ENCODE results near the gene LRFN2. TPM values are rescaled to one million over a fixed set of nuclear protein-coding genes. Genes with fewer than 3 reads are reported as not detected.

LRFN2 gene
- total RNA-seq, 2 experiments from 2014 or later, result not detected

- Histone ChIP-seq H3K27me3 (ENCODE audit: control insufficient read depth in 1 of 2, insufficient read depth in 2 of 2, low read length in 2 of 2) (no peaks in the 10 kb centered on the region), H3K4me1 (ENCODE audit: insufficient read depth, low read length) (peaks cover 14% of the 10 kb centered on the region), H3K4me3 (ENCODE audit: low read length) (no peak overlapping the region), H3K27ac (ENCODE audit: low read depth in 1 of 2, low read length in 2 of 2) (no peak overlapping the region), H3K9me3 (ENCODE audit: control insufficient read depth in 1 of 2, insufficient read depth in 1 of 2, low read length in 2 of 2) (no peaks in the 10 kb centered on the region), H3K36me3 (ENCODE audit: insufficient read depth, low read length) (no peaks in the 10 kb centered on the region)
- TF ChIP-seq CTCF (IDR thresholded peaks at IDR 0.05), result no peak
- H3K27ac Mint-ChIP-seq, result no peak overlapping the region
- H3K4me1 Mint-ChIP-seq (ENCODE audit: low read depth), result no peaks in the 10 kb centered on the region
- no peaks in the 10 kb centered on the region for H3K36me3 Mint-ChIP-seq (ENCODE audit: low read depth)
- H3K27me3 Mint-ChIP-seq, result no peaks in the 10 kb centered on the region
- intact Hi-C loops (cut with DNase I, micrococcal nuclease), result no loop called here
- H3K9me3 Mint-ChIP-seq, result no peaks in the 10 kb centered on the region
- H3K4me3 Mint-ChIP-seq, result no peak overlapping the region
- ChIA-PET POLR2A (no interaction called here), CTCF (no interaction called here)
- no peak for ATAC-seq (ENCODE audit: poor library complexity)
- no peak for DNase-seq
These were observed 112.2 kb downstream of the LRFN2 start for GRCh38 chr6:40474937-40475336.

GRCh38 chr6:40473026-40473425, 114.1 kb downstream of the LRFN2 start:
- Mint-ChIP-seq H3K9me3 (no peaks in the 10 kb centered on the region), H3K27ac (no peak overlapping the region), H3K36me3 (ENCODE audit: low read depth) (no peaks in the 10 kb centered on the region), H3K4me1 (ENCODE audit: low read depth) (no peaks in the 10 kb centered on the region), H3K27me3 (no peaks in the 10 kb centered on the region), H3K4me3 (no peak overlapping the region)
- Histone ChIP-seq H3K4me1 (ENCODE audit: insufficient read depth, low read length) (peaks cover 8% of the 10 kb centered on the region), H3K27ac (ENCODE audit: low read depth in 1 of 2, low read length in 2 of 2) (no peak overlapping the region), H3K9me3 (ENCODE audit: control insufficient read depth in 1 of 2, insufficient read depth in 1 of 2, low read length in 2 of 2) (no peaks in the 10 kb centered on the region), H3K4me3 (ENCODE audit: low read length) (no peak overlapping the region), H3K27me3 (ENCODE audit: control insufficient read depth in 1 of 2, insufficient read depth in 2 of 2, low read length in 2 of 2) (no peaks in the 10 kb centered on the region), H3K36me3 (ENCODE audit: insufficient read depth, low read length) (no peaks in the 10 kb centered on the region)
- ATAC-seq (ENCODE audit: poor library complexity) (no peak), DNase-seq (no peak)
- TF ChIP-seq CTCF (IDR thresholded peaks at IDR 0.05), result no peak
- CTCF ChIA-PET, result no interaction called here
- POLR2A ChIA-PET, result no interaction called here
- intact Hi-C loops (cut with DNase I, micrococcal nuclease), result no loop called here

DNA sequence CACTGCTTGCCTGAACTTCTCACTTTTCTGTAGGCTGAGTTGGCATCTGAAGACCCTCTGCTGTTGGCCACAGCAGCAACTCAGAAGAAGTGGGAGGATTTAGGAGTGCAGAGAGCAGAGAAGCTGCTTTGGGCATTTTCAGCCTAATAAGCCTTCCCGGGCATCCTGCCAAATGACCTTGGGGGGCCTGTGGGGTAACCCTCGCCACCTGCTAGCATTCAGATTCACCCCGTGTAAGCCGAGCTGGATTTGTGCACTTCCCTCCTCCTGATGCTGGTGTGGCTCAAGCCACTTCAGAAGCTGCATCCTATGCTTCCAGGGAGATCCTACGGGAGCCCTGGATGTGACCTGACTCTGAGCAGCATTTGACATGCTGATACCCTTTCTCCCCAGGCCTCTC, 114.8 kb downstream of the LRFN2 start:
- Histone ChIP-seq H3K36me3 (ENCODE audit: insufficient read depth, low read length) (no peaks in the 10 kb centered on the region), H3K27me3 (ENCODE audit: control insufficient read depth in 1 of 2, insufficient read depth in 2 of 2, low read length in 2 of 2) (no peaks in the 10 kb centered on the region), H3K4me3 (ENCODE audit: low read length) (no peak overlapping the region), H3K9me3 (ENCODE audit: control insufficient read depth in 1 of 2, insufficient read depth in 1 of 2, low read length in 2 of 2) (no peaks in the 10 kb centered on the region), H3K4me1 (ENCODE audit: insufficient read depth, low read length) (peaks cover 3% of the 10 kb centered on the region), H3K27ac (ENCODE audit: low read depth in 1 of 2, low read length in 2 of 2) (no peak overlapping the region)
- Mint-ChIP-seq H3K9me3 (no peaks in the 10 kb centered on the region), H3K27me3 (no peaks in the 10 kb centered on the region), H3K27ac (no peak overlapping the region), H3K4me1 (ENCODE audit: low read depth) (no peaks in the 10 kb centered on the region), H3K4me3 (no peak overlapping the region), H3K36me3 (ENCODE audit: low read depth) (no peaks in the 10 kb centered on the region)
- TF ChIP-seq CTCF (IDR thresholded peaks at IDR 0.05), result no peak
- DNase-seq (no peak), ATAC-seq (ENCODE audit: poor library complexity) (no peak)
- ChIA-PET CTCF (no interaction called here), POLR2A (no interaction called here)
- intact Hi-C loops (cut with DNase I, micrococcal nuclease), result no loop called here
